SK-N-SH treated with all-trans-retinoic acid at 6 μM for 48 hours (cell line): Measurements from ENCODE around the gene KLK8.

Experiments
- ARNTL ChIP-seq: fragments of 450-650 bp; formaldehyde crosslinking; IDR thresholded peaks from 2 replicates; pipeline ENCODE4 v1.5.0; 2020; ENCODE audit warnings: low read depth, mild to moderate bottlenecking, moderate library complexity, borderline replicate concordance
- BACH2 ChIP-seq: fragments of 250-450 bp; sonication (Bioruptor Pico); IDR thresholded peaks from 2 replicates; pipeline ENCODE4 v1.9.0; 2021; ENCODE audit warnings: mild to moderate bottlenecking, borderline replicate concordance
- ISL1 ChIP-seq: fragments of 250-450 bp; sonication (Bioruptor Pico); IDR thresholded peaks from 2 replicates; pipeline ENCODE4 v2.1.2; 2022; ENCODE audit warnings: mild to moderate bottlenecking, moderate library complexity
- PATZ1 ChIP-seq: fragments of 250-450 bp; sonication (Bioruptor Pico); IDR thresholded peaks from 2 replicates; pipeline ENCODE4 v1.8.0; 2020; ENCODE audit warnings: mild to moderate bottlenecking, moderate library complexity, borderline replicate concordance
- TCF4 ChIP-seq: fragments of 250-450 bp; sonication (Bioruptor Pico); IDR thresholded peaks from 2 replicates; pipeline ENCODE4 v1.8.0; 2021; ENCODE audit warnings: mild to moderate bottlenecking, moderate library complexity, borderline replicate concordance
- ZFP3 ChIP-seq: fragments of 250-450 bp; sonication (Bioruptor Pico); IDR thresholded peaks from 2 replicates; pipeline ENCODE4 v1.5.0; 2020; ENCODE audit warnings: mild to moderate bottlenecking, moderate library complexity
- ZFP30 ChIP-seq: fragments of 450-650 bp; formaldehyde crosslinking; IDR thresholded peaks from 2 replicates; pipeline ENCODE4 v1.5.0; 2022; ENCODE audit warnings: mild to moderate bottlenecking, moderate library complexity
- ZNF565 ChIP-seq: fragments of 450-650 bp; formaldehyde crosslinking; conservative IDR thresholded peaks from 2 replicates; pipeline ENCODE4 v1.5.0; 2020; ENCODE audit warnings: low read depth, mild to moderate bottlenecking, moderate library complexity
- ZNF70 ChIP-seq: fragments of 450-650 bp; formaldehyde crosslinking; IDR thresholded peaks from 2 replicates; pipeline ENCODE4 v1.5.0; 2020; ENCODE audit warnings: mild to moderate bottlenecking, moderate library complexity
- TF ChIP-seq, protein P1 (sequence below): fragments of 250-450 bp; sonication (Bioruptor Pico); IDR thresholded peaks from 2 replicates; pipeline ENCODE4 v1.5.1; 2021; ENCODE audit warnings: mild to moderate bottlenecking, moderate library complexity
- TF ChIP-seq, protein P2 (sequence below): fragments of 250-450 bp; sonication (Bioruptor Pico); IDR thresholded peaks from 2 replicates; pipeline ENCODE4 v1.5.1; 2020; ENCODE audit warnings: low read depth, mild to moderate bottlenecking, moderate library complexity

DNA sequence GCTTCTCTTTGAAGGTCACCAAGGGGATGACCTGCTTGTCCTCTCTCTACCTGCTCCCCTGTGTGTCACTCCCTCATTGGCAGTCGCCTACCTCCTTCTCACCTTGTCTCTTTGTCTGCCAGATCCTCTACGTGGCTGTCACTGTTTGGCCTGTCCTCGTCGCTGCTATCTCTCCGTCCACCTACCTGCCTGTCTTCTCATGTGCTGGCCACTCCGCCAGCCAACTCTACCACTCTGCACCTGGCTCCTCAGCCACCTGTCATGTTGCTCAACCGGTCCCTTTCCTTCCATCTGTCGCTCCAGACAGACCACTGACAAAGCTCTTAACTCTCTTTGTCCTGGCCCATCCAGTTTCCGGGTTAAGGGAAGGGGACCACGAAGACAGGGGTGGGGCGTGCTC lies 33.3 kb upstream of the KLK8 start, which contains the start of gene KLK12:
- TF ChIP-seq PATZ1 (CRISPR knock-in tag) = no peak
- TF ChIP-seq TCF4 = no peak
- no peak for TF ChIP-seq ARNTL
- TF ChIP-seq, protein P1, sequence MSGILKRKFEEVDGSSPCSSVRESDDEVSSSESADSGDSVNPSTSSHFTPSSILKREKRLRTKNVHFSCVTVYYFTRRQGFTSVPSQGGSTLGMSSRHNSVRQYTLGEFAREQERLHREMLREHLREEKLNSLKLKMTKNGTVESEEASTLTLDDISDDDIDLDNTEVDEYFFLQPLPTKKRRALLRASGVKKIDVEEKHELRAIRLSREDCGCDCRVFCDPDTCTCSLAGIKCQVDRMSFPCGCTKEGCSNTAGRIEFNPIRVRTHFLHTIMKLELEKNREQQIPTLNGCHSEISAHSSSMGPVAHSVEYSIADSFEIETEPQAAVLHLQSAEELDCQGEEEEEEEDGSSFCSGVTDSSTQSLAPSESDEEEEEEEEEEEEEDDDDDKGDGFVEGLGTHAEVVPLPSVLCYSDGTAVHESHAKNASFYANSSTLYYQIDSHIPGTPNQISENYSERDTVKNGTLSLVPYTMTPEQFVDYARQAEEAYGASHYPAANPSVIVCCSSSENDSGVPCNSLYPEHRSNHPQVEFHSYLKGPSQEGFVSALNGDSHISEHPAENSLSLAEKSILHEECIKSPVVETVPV (CRISPR knock-in tag) = no peak
- TF ChIP-seq ZFP3 (CRISPR knock-in tag) = no peak
- no peak for TF ChIP-seq ZNF565 (CRISPR knock-in tag)
- no peak for TF ChIP-seq ZNF70
- no peak for TF ChIP-seq ISL1 (CRISPR knock-in tag)
- TF ChIP-seq, protein P2, sequence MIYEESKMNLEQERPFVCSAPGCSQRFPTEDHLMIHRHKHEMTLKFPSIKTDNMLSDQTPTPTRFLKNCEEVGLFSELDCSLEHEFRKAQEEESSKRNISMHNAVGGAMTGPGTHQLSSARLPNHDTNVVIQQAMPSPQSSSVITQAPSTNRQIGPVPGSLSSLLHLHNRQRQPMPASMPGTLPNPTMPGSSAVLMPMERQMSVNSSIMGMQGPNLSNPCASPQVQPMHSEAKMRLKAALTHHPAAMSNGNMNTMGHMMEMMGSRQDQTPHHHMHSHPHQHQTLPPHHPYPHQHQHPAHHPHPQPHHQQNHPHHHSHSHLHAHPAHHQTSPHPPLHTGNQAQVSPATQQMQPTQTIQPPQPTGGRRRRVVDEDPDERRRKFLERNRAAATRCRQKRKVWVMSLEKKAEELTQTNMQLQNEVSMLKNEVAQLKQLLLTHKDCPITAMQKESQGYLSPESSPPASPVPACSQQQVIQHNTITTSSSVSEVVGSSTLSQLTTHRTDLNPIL = no peak
- TF ChIP-seq BACH2 (CRISPR knock-in tag) = no peak
- TF ChIP-seq ZFP30 (CRISPR knock-in tag) = no peak
